GM19463 (cell line): ENCODE data around the gene ANKRD35.
"Not testable (repeated sequence)": the region's sequence is repeated elsewhere in the genome, so short reads cannot be mapped to it uniquely, and the experiment has no call there.

Experiments used
- ATAC-seq: cut with Tn5 transposase; IDR thresholded peaks from one replicate; pipeline ENCODE4 v1.9.1; 2021; ENCODE audit warnings: mild to moderate bottlenecking, moderate library complexity; ENCODE audit not compliant: unreplicated experiment

The ANKRD35 gene

GRCh38 chr1:145858238-145858900, 27.3 kb downstream of the ANKRD35 start:
- ATAC-seq, result peak; percentile 17

GRCh38 chr1:145857170-145857569, 28.5 kb downstream of the ANKRD35 start:
- no peak for ATAC-seq

- ATAC-seq, result no peak
These were observed 30.2 kb downstream of the ANKRD35 start for GRCh38 chr1:145855426-145855948.

GRCh38 chr1:145849356-145850160, 36.1 kb downstream of the ANKRD35 start:
- ATAC-seq, result no peak

GRCh38 chr1:145847827-145848226, 37.8 kb downstream of the ANKRD35 start:
- ATAC-seq, result no peak

GRCh38 chr1:145846201-145846612, 39.5 kb downstream of the ANKRD35 start:
- ATAC-seq, result no peak

- ATAC-seq, result peak; percentile 70
These were observed 40.0 kb downstream of the ANKRD35 start, which contains the start of gene NUDT17 for GRCh38 chr1:145845514-145846161. TSS of gene NUDT17 (plus strand) at chr1:145845630. CDS start at chr1:145845641, 11 bp downstream.

GRCh38 chr1:145845144-145845513, 40.5 kb downstream of the ANKRD35 start:
- ATAC-seq, result peak; percentile 70

GRCh38 chr1:145843031-145843430, 42.6 kb downstream of the ANKRD35 start:
- no peak for ATAC-seq

- ATAC-seq, result no peak
These were observed 48.0 kb downstream of the ANKRD35 start for GRCh38 chr1:145837656-145838055.

- ATAC-seq, result not testable (repeated sequence)
These were observed 54.9 kb downstream of the ANKRD35 start for GRCh38 chr1:145830810-145831209.

GRCh38 chr1:145828367-145829026, 57.2 kb downstream of the ANKRD35 start:
- ATAC-seq, result no peak

- no peak for ATAC-seq
These were observed 57.7 kb downstream of the ANKRD35 start for GRCh38 chr1:145827966-145828365.

- ATAC-seq, result no peak
These were observed 59.6 kb downstream of the ANKRD35 start for GRCh38 chr1:145826030-145826429.

- no peak for ATAC-seq
These were observed 61.2 kb downstream of the ANKRD35 start for GRCh38 chr1:145824499-145824842.

GRCh38 chr1:145823565-145824498, 61.8 kb downstream of the ANKRD35 start, which contains the start of the genes POLR3C and RNF115:
TSS of gene POLR3C (plus strand) at chr1:145824200. CDS start at chr1:145825777, 1,577 bp downstream.
TSS of gene RNF115 (minus strand) at chr1:145824095. CDS start at chr1:145823873, 222 bp downstream.
- ATAC-seq, result peak; percentile 87

- not testable (repeated sequence) for ATAC-seq
These were observed 62.8 kb downstream of the ANKRD35 start for GRCh38 chr1:145822779-145823331.

- ATAC-seq, result not testable (repeated sequence)
These were observed 67.6 kb downstream of the ANKRD35 start for GRCh38 chr1:145818095-145818494.
